Activated T-helper 2 cell treated with anti-CD3 and anti-CD28 coated beads, Interferon-gamma antibody, Interleukin-2, Interleukin-4, amounts not matched to agents 10 μg/mL and 5 μg/mL and 100 μg/mL, durations not matched to agents 14 hours and 24 hours and 36 hours (primary cell): ENCODE results near the gene FCHSD1. TPM values are rescaled to one million over a fixed set of nuclear protein-coding genes. Genes with fewer than 3 reads are reported as not detected.

Experiments used
- DNase-seq: peaks from one replicate; pipeline ENCODE4 v3.0.0; 2021; ENCODE audit warnings: low spot score
- H3K27ac Mint-ChIP-seq: one replicate; pipeline ENCODE4 v1.8.0; 2021; ENCODE audit warnings: mixed read lengths
- H3K27me3 Mint-ChIP-seq: one replicate; pipeline ENCODE4 v1.8.0; 2021; ENCODE audit warnings: low read depth, mixed read lengths
- H3K36me3 Mint-ChIP-seq: one replicate; pipeline ENCODE4 v1.8.0; 2021; ENCODE audit warnings: low read depth, mixed read lengths
- H3K4me1 Mint-ChIP-seq: one replicate; pipeline ENCODE4 v1.8.0; 2021; ENCODE audit warnings: low read depth, mixed read lengths
- H3K4me3 Mint-ChIP-seq: one replicate; pipeline ENCODE4 v1.8.0; 2021; ENCODE audit warnings: low read depth, mild to moderate bottlenecking, moderate library complexity, mixed read lengths
- H3K9me3 Mint-ChIP-seq: one replicate; pipeline ENCODE4 v1.8.0; 2021; ENCODE audit warnings: mixed read lengths
- intact Hi-C: fragments of 100-400 bp; cut with micrococcal nuclease; formaldehyde crosslinking; loops from one replicate; pipeline ENCODE4 v1.15.1; 2023
- total RNA-seq: library from RNA; stranded (reverse); gene quantifications from 2 replicates; pipeline ENCODE4 v1.2.3, GENCODE V29; 2022

FCHSD1 gene
- total RNA-seq, 1 donor from 2014 or later = 42.8 TPM

DNA sequence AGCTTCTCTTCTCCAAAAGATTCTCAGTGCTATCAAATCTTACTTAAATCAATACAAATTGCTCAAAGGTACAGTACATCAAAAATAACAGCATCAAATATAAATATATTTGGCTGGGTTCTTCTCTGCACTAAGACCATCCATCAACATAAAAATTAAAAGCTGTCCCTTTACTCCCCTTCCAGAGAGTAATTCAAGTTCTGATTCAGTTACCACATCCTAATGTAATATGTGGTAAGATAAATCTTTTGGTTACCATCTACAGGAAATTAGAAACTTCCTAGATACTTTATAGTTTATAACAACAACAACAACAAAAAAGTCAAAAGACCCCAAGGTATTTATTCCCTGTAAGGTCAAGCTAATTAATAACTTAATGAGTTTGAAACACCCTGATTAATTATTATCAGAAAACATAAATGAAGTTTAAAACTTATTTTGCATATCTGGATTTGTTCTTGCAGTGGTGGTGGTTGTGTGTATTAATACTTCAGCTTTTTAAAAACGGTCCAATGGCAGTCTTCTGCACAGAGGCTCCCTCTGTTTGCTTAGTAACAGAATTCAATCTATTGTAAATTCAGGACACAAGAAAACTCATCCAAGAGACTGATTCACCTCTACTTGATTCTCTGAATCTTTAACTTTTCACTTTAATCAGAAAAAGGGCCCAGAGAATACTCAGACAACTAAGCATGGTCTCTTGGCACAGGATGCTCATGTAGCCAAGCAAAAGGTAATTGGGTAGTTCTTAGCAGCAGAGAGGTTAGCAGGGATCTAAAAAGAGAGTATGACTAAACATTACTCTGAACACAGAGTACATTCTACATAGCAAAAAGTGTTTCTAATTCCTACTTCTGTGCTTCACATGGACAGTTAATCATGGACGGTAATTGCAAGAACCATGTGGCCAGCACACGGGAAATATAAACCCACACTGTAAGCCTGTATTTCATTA lies 52.5 kb downstream of the FCHSD1 start:
- no peaks in the 10 kb centered on the region for H3K9me3 Mint-ChIP-seq
- H3K27me3 Mint-ChIP-seq = no peaks in the 10 kb centered on the region
- no peak for DNase-seq
- H3K4me1 Mint-ChIP-seq = peaks cover 58% of the 10 kb centered on the region
- H3K4me3 Mint-ChIP-seq = no peak overlapping the region
- intact Hi-C loops = no loop called here
- H3K27ac Mint-ChIP-seq = peak overlapping the region; percentile 59
- peaks cover 34% of the 10 kb centered on the region for H3K36me3 Mint-ChIP-seq

DNA sequence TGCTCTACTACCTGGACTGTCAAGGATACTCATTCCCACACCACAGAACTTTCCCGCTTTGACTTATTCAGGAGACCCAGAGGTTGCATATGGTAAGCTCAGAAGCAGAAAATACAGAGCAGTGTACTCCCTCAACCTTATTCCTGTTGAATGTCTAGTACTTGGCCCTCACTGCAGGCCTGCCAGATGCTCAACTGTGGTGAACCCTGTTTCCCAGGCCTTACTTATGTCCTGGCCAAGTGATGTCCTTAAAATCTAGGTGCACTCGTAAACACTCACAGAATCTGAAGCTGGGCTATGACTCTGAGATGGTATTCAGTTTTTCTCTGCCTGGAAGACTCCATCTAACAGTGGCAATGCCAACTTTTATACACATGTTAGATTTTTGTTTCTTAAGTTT lies 53.4 kb downstream of the FCHSD1 start:
- DNase-seq = no peak
- H3K27me3 Mint-ChIP-seq = no peaks in the 10 kb centered on the region
- H3K27ac Mint-ChIP-seq = no peak overlapping the region
- intact Hi-C loops = no loop called here
- no peak overlapping the region for H3K4me3 Mint-ChIP-seq
- H3K4me1 Mint-ChIP-seq = peaks cover 53% of the 10 kb centered on the region
- H3K36me3 Mint-ChIP-seq = peaks cover 33% of the 10 kb centered on the region
- H3K9me3 Mint-ChIP-seq = no peaks in the 10 kb centered on the region

DNA sequence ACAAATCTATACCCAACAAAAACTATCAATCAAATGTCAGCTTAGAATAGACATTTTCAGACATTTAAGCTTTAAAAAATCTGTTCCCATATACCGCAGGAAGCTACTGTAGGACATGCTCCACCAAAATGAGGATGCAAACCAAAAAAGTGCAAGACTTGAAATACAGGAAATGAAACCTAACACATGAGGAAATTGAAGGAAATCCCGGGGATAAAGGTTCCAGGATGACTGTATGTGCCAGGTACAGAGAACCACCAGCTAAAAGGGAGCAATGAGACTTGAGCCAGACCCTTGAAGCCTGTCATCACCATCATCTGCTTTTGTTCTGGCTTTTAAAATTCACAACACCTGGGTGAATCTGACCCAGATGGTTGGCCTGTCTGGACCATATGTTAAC lies 53.8 kb downstream of the FCHSD1 start:
- intact Hi-C loops = no loop called here
- H3K36me3 Mint-ChIP-seq = peaks cover 29% of the 10 kb centered on the region
- no peak overlapping the region for H3K4me3 Mint-ChIP-seq
- peaks cover 54% of the 10 kb centered on the region for H3K4me1 Mint-ChIP-seq
- H3K9me3 Mint-ChIP-seq = no peaks in the 10 kb centered on the region
- no peak overlapping the region for H3K27ac Mint-ChIP-seq
- no peak for DNase-seq
- H3K27me3 Mint-ChIP-seq = no peaks in the 10 kb centered on the region

DNA sequence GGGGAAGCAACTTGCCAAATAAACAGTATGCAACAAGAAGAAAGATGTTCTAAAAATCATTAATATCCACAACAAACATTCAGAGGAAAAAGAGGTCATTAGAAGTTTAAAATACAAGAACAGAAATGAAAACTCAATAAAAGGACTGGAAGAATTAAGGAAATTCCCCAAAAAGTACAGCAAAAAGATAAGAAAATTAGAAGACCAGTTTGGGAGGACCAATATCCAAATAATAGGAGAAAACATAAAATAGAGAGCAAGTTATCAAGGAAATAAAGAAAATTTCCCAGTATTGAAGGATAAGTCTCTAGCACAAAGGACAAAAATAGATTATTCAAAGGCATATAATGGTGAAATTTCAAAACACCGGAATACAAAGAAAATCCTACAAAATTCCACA lies 54.4 kb downstream of the FCHSD1 start:
- Mint-ChIP-seq H3K27ac (peak overlapping the region; percentile 1), H3K4me1 (peaks cover 56% of the 10 kb centered on the region), H3K27me3 (no peaks in the 10 kb centered on the region), H3K4me3 (no peak overlapping the region), H3K36me3 (peaks cover 32% of the 10 kb centered on the region), H3K9me3 (no peaks in the 10 kb centered on the region)
- DNase-seq = no peak
- intact Hi-C loops = no loop called here

DNA sequence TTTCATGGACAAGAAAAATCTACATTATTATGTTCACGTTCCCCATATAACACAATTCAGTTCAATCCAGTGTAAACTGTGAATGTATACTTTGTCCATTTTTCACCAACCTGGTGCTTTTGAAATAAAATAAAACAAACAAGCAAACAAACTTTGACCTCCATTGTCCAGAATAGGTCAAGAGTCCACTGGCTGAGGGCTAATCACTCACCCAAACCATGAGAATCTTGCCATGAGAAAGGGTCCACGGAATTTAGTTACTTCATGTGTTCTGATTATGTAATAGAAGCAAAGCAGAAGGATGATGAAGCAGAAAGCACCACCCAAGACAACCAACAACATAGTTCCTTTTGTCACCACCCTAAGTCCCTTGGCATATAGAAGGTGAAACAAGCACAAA lies 61.1 kb downstream of the FCHSD1 start:
- intact Hi-C loops = no loop called here
- no peak for DNase-seq
- Mint-ChIP-seq H3K36me3 (peaks cover 57% of the 10 kb centered on the region), H3K27me3 (no peaks in the 10 kb centered on the region), H3K27ac (no peak overlapping the region), H3K4me1 (peaks cover 27% of the 10 kb centered on the region), H3K4me3 (no peak overlapping the region), H3K9me3 (no peaks in the 10 kb centered on the region)

Other genes starting within 250 kb of the FCHSD1 start
- gene PCDHGA9, start 248.6 kb downstream of the FCHSD1 start, total RNA-seq = 0.23 and 0.32 TPM in 2 replicates
- gene PCDHGB6, start 243.4 kb downstream of the FCHSD1 start, total RNA-seq = 0.21 and 0.34 TPM in 2 replicates
- gene PCDHGA10, start 238.4 kb downstream of the FCHSD1 start, total RNA-seq = 0.21 and 0.34 TPM in 2 replicates
- gene PCDHGB7, start 233.7 kb downstream of the FCHSD1 start, total RNA-seq = 0.18 and 0.23 TPM in 2 replicates
- gene PCDHGA11, start 230.4 kb downstream of the FCHSD1 start, total RNA-seq = 0.21 and 0.39 TPM in 2 replicates
- 0.11 and 0.16 TPM in 2 replicates for gene PCDHGA12, start 220.9 kb downstream of the FCHSD1 start, total RNA-seq
- 0.21 and 0.23 TPM in 2 replicates for gene PCDHGC3, start 175.5 kb downstream of the FCHSD1 start, total RNA-seq
- not detected in 2 replicates for gene PCDHGC4, start 166.4 kb downstream of the FCHSD1 start, total RNA-seq
- gene PCDHGC5, start 162.3 kb downstream of the FCHSD1 start, total RNA-seq = not detected in 2 replicates
- gene DIAPH1, start 32.4 kb downstream of the FCHSD1 start, total RNA-seq = 228 and 234 TPM in 2 replicates
- 92.4 and 95.2 TPM in 2 replicates for gene HDAC3, start 14.6 kb downstream of the FCHSD1 start, total RNA-seq
- gene RELL2, start 14.4 kb downstream of the FCHSD1 start, total RNA-seq = 15.9 and 16.1 TPM in 2 replicates
- gene ARAP3, start 30.8 kb upstream of the FCHSD1 start, total RNA-seq = 9.9 and 10.5 TPM in 2 replicates
- gene PCDH1, start 227.0 kb upstream of the FCHSD1 start, total RNA-seq = not detected in 2 replicates